CD4-positive, alpha-beta memory T cell (primary cell): ENCODE results near the gene BEND7. TPM values are rescaled to one million over a fixed set of nuclear protein-coding genes. Genes with fewer than 3 reads are reported as not detected.
"Not testable (repeated sequence)": the region's sequence is repeated elsewhere in the genome, so short reads cannot be mapped to it uniquely, and the experiment has no call there.

ENCODE experiments used
- CTCF ChIA-PET: fragments of 350-600 bp; sonication (Branson Sonifier 250); formaldehyde crosslinking; loops from one replicate; lab custom pipeline; 2021; ENCODE audit warnings: inconsistent platforms; ENCODE audit not compliant: partially characterized antibody; lab: Charles Lee
- POLR2A ChIA-PET: fragments of 350-600 bp; sonication (Branson Sonifier 250); formaldehyde crosslinking; loops from one replicate; lab custom pipeline; 2021; ENCODE audit not compliant: partially characterized antibody; lab: Charles Lee
- DNase-seq, 5 donors: peaks; one replicate each; pipeline versions ENCODE4 v3.0.0 to v3.0.0-alpha.2; 2020 to 2022; ENCODE audit warnings: mixed read lengths in 1 of 5
- H3K27ac ChIP-seq: one replicate; pipeline ENCODE4 v1.7.0; 2013; ENCODE audit warnings: low read depth, low read length
- H3K27me3 ChIP-seq: 2 replicates; pipeline ENCODE4 v1.7.0; 2013; ENCODE audit warnings: mild to moderate bottlenecking, low read length, moderate library complexity; ENCODE audit not compliant: insufficient read depth
- H3K36me3 ChIP-seq: 2 replicates; pipeline ENCODE4 v1.7.0; 2013; ENCODE audit warnings: mild to moderate bottlenecking, low read length, moderate library complexity; ENCODE audit not compliant: insufficient read depth
- H3K4me1 ChIP-seq: 2 replicates; pipeline ENCODE4 v1.7.0; 2013; ENCODE audit warnings: mild to moderate bottlenecking, low read length, moderate library complexity; ENCODE audit not compliant: insufficient read depth
- H3K4me3 ChIP-seq, 2 donors: one replicate each; pipeline ENCODE4 v1.7.0; 2013; ENCODE audit warnings: low read length in 2 of 2, mild to moderate bottlenecking in 1 of 2
- H3K9me3 ChIP-seq, 2 donors: one replicate each; pipeline ENCODE4 v1.7.0; 2013; ENCODE audit warnings: low read length in 2 of 2, control low read depth in 1 of 2; ENCODE audit not compliant: control insufficient read depth in 1 of 2
- H3K27ac Mint-ChIP-seq, 7 donors: one replicate each; pipeline ENCODE4 v1.8.0; 2020 to 2021; ENCODE audit warnings: mixed read lengths in 7 of 7, mild to moderate bottlenecking in 6 of 7, inconsistent platforms in 3 of 7, moderate library complexity in 3 of 7
- H3K27me3 Mint-ChIP-seq, 2 donors: one replicate each; pipeline ENCODE4 v1.8.0; 2020 to 2021; ENCODE audit warnings: mixed read lengths in 2 of 2
- H3K36me3 Mint-ChIP-seq, 2 donors: one replicate each; pipeline ENCODE4 v1.8.0; 2020 to 2021; ENCODE audit warnings: mixed read lengths in 2 of 2, inconsistent platforms in 1 of 2, mild to moderate bottlenecking in 1 of 2
- H3K4me1 Mint-ChIP-seq, 4 donors: one replicate each; pipeline ENCODE4 v1.8.0; 2020 to 2021; ENCODE audit warnings: mixed read lengths in 4 of 4, mild to moderate bottlenecking in 1 of 4
- H3K4me3 Mint-ChIP-seq, 8 donors: one replicate each; pipeline ENCODE4 v1.8.0; 2020 to 2021; ENCODE audit warnings: mixed read lengths in 8 of 8, mild to moderate bottlenecking in 7 of 8, moderate library complexity in 6 of 8, inconsistent platforms in 3 of 8
- H3K9me3 Mint-ChIP-seq, 8 donors: one replicate each; pipeline ENCODE4 v1.8.0; 2020 to 2021; ENCODE audit warnings: mixed read lengths in 8 of 8, mild to moderate bottlenecking in 5 of 8, inconsistent platforms in 3 of 8, moderate library complexity in 1 of 8
- intact Hi-C: fragments of 100-400 bp; cut with micrococcal nuclease; formaldehyde crosslinking; loops from one replicate; pipeline ENCODE4 v1.15.1; 2023
- polyA plus RNA-seq, 2 donors: library from polyadenylated mRNA; unstranded; fragments of 300-500 nt; fragmentation: Illumina TruSeq; gene quantifications; one replicate each; pipeline ENCODE4 v1.2.3, GENCODE V29; 2021
- total RNA-seq, 2 experiments: library from RNA; stranded (reverse); gene quantifications; one replicate each; pipeline ENCODE4 v1.2.3, GENCODE V29; 2021

BEND7 gene
- total and polyA plus RNA-seq, 4 experiments from 2014 or later: not detected

DNA sequence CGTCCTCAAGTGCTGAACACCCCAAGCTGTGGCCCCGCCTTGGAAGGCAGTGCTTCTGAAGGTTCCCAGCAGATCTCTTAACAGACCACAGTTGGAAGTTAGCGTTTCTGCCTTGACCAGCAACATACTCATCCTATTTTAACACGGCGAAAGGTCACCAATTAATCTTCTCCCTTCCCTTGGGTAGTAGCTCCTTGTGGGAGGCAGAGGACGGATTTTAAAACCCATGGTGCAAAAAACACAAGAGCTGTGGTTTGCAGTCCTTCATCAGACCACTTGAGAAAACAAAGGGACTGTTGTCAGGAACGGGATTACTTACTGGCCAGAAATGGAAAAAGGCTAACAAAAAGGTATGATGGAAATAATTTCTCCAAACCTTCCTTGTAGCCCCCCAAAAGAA, 87.3 kb downstream of the BEND7 start:
- intact Hi-C loops: no loop called here
- Histone ChIP-seq H3K4me1 (peaks cover 15% of the 10 kb centered on the region), H3K36me3 (no peaks in the 10 kb centered on the region)

GRCh38 chr10:13440185-13441061, 88.4 kb downstream of the BEND7 start:
- Mint-ChIP-seq H3K9me3 (peaks cover 0 to 3% (median 0%) of the 10 kb centered on the region in 8 donors), H3K4me3 (peak overlapping the region; percentile 27 to 90 (median 74)), H3K27me3 (peaks cover 40 to 42% of the 10 kb centered on the region in 2 donors), H3K27ac (peak overlapping the region in 2 of 7 donors; percentile 31 to 78), H3K36me3 (no peaks in the 10 kb centered on the region), H3K4me1 (peaks cover 8 to 13% (median 10%) of the 10 kb centered on the region in 4 donors)
- H3K27ac ChIP-seq: no peak overlapping the region
- intact Hi-C loops: loop anchor here (1.0 kb wide), 3 partner anchors 68 to 279 kb away; partner anchors contain the start of genes MCM10 and SEPHS1
- no peaks in the 10 kb centered on the region for H3K36me3 ChIP-seq
- H3K9me3 ChIP-seq: no peaks in the 10 kb centered on the region
- ChIA-PET POLR2A (interaction anchor here (1.7 kb wide), 1 partner anchor 92 kb away, joined by 4 read pairs; the partner anchor contains the start of gene SEPHS1), CTCF (interaction anchor here (0.7 to 4.9 kb wide), 31 partner anchors 8 to 340 kb away, joined by 3 to 61 read pairs (median 4); partner anchors contain the start of genes MCM10, OPTN, PRPF18 and SEPHS1)
- H3K4me3 ChIP-seq: peak overlapping the region in 1 of 2 donors; percentile 38
- H3K4me1 ChIP-seq: peaks cover 15% of the 10 kb centered on the region
- H3K27me3 ChIP-seq: peaks cover 30% of the 10 kb centered on the region
- DNase-seq: peak; percentile 50 to 65 (median 62)

More for the DNA sequence above, 87.3 kb downstream of the BEND7 start:
- no peaks in the 10 kb centered on the region for H3K36me3 Mint-ChIP-seq
- no peak overlapping the region for H3K4me3 ChIP-seq
- H3K27me3 ChIP-seq: peaks cover 30% of the 10 kb centered on the region
- POLR2A ChIA-PET: no interaction called here
- CTCF ChIA-PET: interaction anchor here (1.3 to 4.9 kb wide), 5 partner anchors 8 to 281 kb away, joined by 3 to 61 read pairs (median 11); partner anchors contain the start of gene SEPHS1
- no peak overlapping the region for H3K27ac ChIP-seq
- no peak for DNase-seq
- peaks cover 8 to 13% (median 10%) of the 10 kb centered on the region in 4 donors for H3K4me1 Mint-ChIP-seq
- H3K27ac Mint-ChIP-seq: no peak overlapping the region
- H3K9me3 Mint-ChIP-seq: peaks cover 0 to 3% (median 0%) of the 10 kb centered on the region in 8 donors
- H3K27me3 Mint-ChIP-seq: peaks cover 37 to 47% of the 10 kb centered on the region in 2 donors
- no peaks in the 10 kb centered on the region for H3K9me3 ChIP-seq
- H3K4me3 Mint-ChIP-seq: no peak overlapping the region

DNA sequence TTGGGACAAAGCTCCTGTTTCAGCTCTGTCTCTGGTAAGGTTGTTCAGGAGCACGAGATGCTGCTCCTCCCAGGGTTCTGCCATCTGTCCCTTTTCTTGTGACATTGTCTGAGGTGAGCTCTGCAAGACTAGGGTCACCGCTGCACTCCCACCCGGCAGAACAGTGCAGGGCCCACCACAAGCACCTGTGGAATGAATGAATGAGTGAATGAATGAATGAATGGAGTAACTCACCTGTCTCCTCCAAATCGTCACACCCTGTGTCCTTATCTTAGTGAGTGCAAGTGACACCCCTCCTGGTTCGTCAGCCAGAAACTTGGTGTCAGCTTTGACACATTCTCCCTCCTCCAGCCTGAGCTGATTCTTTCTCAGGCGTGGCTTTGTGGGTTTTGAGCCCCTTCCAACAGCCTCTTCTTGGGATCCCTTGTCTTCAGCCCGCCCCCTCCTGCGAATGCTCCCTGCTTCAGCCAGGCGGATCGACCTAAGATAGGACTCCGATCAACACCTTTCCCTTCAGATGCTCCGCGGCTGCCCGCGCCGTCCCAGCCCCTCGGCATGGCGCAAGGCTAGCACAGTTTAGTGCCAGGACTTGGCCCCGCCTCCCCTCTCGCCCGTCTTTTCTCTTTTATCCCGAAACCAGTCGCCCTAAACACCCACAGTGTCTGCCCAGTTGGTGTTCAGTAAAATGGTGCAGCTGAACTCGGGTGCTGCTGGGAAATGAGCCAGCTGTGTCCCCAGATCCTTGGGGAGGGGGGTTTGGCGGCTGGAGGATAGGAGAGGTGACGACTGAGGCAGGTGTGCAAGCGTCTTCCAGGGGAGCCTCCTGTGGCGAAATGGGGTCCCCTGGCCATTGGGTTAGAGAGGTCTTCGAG, 89.3 kb downstream of the BEND7 start:
- Histone ChIP-seq H3K27ac (no peak overlapping the region), H3K36me3 (no peaks in the 10 kb centered on the region), H3K27me3 (peaks cover 30% of the 10 kb centered on the region), H3K4me3 (peak overlapping the region in 1 of 2 donors; percentile 38), H3K9me3 (no peaks in the 10 kb centered on the region), H3K4me1 (peaks cover 15% of the 10 kb centered on the region)
- peaks cover 8 to 13% (median 10%) of the 10 kb centered on the region in 4 donors for H3K4me1 Mint-ChIP-seq
- H3K36me3 Mint-ChIP-seq: no peaks in the 10 kb centered on the region
- H3K27ac Mint-ChIP-seq: peak overlapping the region in 3 of 7 donors; percentile 31 to 78 (median 35)
- intact Hi-C loops: loop anchor here (1.0 kb wide), 3 partner anchors 67 to 278 kb away; partner anchors contain the start of genes MCM10 and SEPHS1
- peaks cover 40 to 43% of the 10 kb centered on the region in 2 donors for H3K27me3 Mint-ChIP-seq
- CTCF ChIA-PET: interaction anchor here (0.7 to 4.9 kb wide), 29 partner anchors 7 to 339 kb away, joined by 3 to 61 read pairs (median 4); partner anchors contain the start of genes MCM10, OPTN and PRPF18
- POLR2A ChIA-PET: interaction anchor here (1.7 kb wide), 1 partner anchor 91 kb away, joined by 4 read pairs; the partner anchor contains the start of gene SEPHS1
- peak overlapping the region; percentile 24 to 90 (median 74) for H3K4me3 Mint-ChIP-seq
- no peak for DNase-seq
- peaks cover 0 to 3% (median 0%) of the 10 kb centered on the region in 8 donors for H3K9me3 Mint-ChIP-seq

DNA sequence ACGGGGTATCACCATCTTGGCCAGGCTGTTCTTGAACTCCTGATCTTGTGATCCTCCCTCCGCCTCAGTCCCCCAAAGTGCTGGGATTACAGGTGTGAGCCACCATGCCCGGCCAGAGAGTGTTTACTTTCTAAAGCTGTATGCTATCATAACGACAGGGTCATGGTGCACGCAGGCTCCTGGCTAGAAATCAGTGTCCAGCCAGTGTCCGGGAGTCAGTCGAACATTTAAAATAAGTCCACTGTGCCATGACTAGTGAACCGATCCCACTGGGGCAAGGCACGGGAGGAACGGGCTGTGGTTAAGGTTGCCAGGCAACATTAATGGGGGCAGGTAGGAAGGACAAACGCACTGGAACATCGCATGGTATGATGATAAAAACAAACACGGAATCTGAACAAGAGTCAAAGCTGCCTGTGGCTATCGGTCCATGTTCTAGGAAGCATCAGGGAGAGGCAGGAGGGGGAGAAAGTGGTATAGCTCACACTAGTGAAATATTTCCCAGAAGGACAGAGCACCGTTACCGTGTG, 91.7 kb downstream of the BEND7 start:
- no peak overlapping the region for H3K27ac Mint-ChIP-seq

DNA sequence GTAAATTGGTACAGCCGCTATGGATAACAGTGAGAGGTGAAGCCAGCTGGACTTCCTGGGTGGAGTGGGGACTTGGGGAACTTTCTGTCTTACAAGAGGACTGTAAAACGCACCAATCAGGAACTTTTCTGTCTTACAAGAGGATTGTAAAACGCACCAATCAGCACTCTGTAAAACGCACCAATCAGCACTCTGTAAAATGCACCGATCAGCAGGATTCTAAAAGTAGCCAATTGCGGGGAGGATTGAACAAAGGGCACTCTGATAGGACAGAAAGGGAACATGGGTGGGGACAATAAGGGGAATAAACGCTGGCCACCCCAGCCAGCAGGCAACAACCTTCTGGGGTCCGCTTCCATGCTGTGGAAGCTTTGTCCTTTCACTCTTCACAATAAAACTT, 100.9 kb downstream of the BEND7 start:
- intact Hi-C loops, H3K27ac Mint-ChIP-seq: not testable (repeated sequence)
- CTCF ChIA-PET: interaction anchor here (1.9 to 2.3 kb wide), 2 partner anchors 10 to 12 kb away, joined by 4 to 8 read pairs; no protein-coding TSS in a partner anchor

More for the DNA sequence above, 91.7 kb downstream of the BEND7 start:
- Mint-ChIP-seq H3K4me1 (peaks cover 8 to 13% (median 10%) of the 10 kb centered on the region in 4 donors), H3K27me3 (peaks cover 35% of the 10 kb centered on the region in 2 donors), H3K4me3 (no peak overlapping the region), H3K9me3 (peaks cover 0 to 3% (median 0%) of the 10 kb centered on the region in 8 donors), H3K36me3 (no peaks in the 10 kb centered on the region)
- Histone ChIP-seq H3K4me1 (peaks cover 15% of the 10 kb centered on the region), H3K27me3 (peaks cover 30% of the 10 kb centered on the region), H3K36me3 (no peaks in the 10 kb centered on the region), H3K4me3 (no peak overlapping the region), H3K27ac (no peak overlapping the region), H3K9me3 (no peaks in the 10 kb centered on the region)
- ChIA-PET POLR2A (no interaction called here), CTCF (interaction anchor here (1.0 to 1.2 kb wide), 3 partner anchors 9 to 230 kb away, joined by 3 to 4 read pairs (median 4); no protein-coding TSS in a partner anchor)
- intact Hi-C loops: no loop called here
- DNase-seq: no peak

GRCh38 chr10:13425397-13425796, 103.4 kb downstream of the BEND7 start:
- no peaks in the 10 kb centered on the region for H3K36me3 ChIP-seq
- Mint-ChIP-seq H3K4me1 (peaks cover 0 to 1% (median 0%) of the 10 kb centered on the region in 4 donors), H3K4me3 (no peak overlapping the region), H3K27ac (no peak overlapping the region), H3K9me3 (peaks cover 0 to 12% (median 7%) of the 10 kb centered on the region in 8 donors), H3K36me3 (no peaks in the 10 kb centered on the region), H3K27me3 (peaks cover 12 to 32% of the 10 kb centered on the region in 2 donors)
- no peak for DNase-seq
- H3K4me3 ChIP-seq: no peak overlapping the region
- intact Hi-C loops: no loop called here
- H3K27ac ChIP-seq: no peak overlapping the region
- no peaks in the 10 kb centered on the region for H3K9me3 ChIP-seq
- no peaks in the 10 kb centered on the region for H3K27me3 ChIP-seq
- ChIA-PET POLR2A (no interaction called here), CTCF (no interaction called here)
- no peaks in the 10 kb centered on the region for H3K4me1 ChIP-seq

More for the DNA sequence above, 100.9 kb downstream of the BEND7 start:
- H3K4me3 Mint-ChIP-seq, DNase-seq, H3K9me3 ChIP-seq, H3K4me1 ChIP-seq, H3K27me3 ChIP-seq, H3K36me3 ChIP-seq, H3K4me3 ChIP-seq, H3K36me3 Mint-ChIP-seq, H3K4me1 Mint-ChIP-seq, POLR2A ChIA-PET, H3K27ac ChIP-seq: not testable (repeated sequence)
- Mint-ChIP-seq H3K9me3 (peaks cover 0 to 12% (median 7%) of the 10 kb centered on the region in 8 donors), H3K27me3 (peaks cover 8 to 20% of the 10 kb centered on the region in 2 donors)
